Neural cell (in vitro differentiated cells): Measurements from ENCODE around the gene C11orf21. TPM values are rescaled to one million over a fixed set of nuclear protein-coding genes. Genes with fewer than 3 reads are reported as not detected.

Source experiments
- H2AFZ ChIP-seq: fragments of 200-600, 300-800 bp; sonication (generic), shearing (Covaris generic); 2 replicates; pipeline ENCODE4 v1.6.0; 2014; ENCODE audit warnings: low read depth, mild to moderate bottlenecking, antibody characterized with exemption, low read length, moderate library complexity
- H3F3A ChIP-seq: fragments of 200-600 bp; shearing (Covaris generic); 2 replicates; pipeline ENCODE4 v1.6.1; 2016; ENCODE audit warnings: mild to moderate bottlenecking, moderate library complexity, mixed read lengths, antibody characterized with exemption, low read length; ENCODE audit not compliant: insufficient read depth, poor library complexity, severe bottlenecking
- H3K27ac ChIP-seq: fragments of 200-600, 300-800 bp; sonication (generic), shearing (Covaris generic); 2 replicates; pipeline ENCODE4 v1.5.1; 2014; ENCODE audit warnings: mild to moderate bottlenecking, low read length, moderate library complexity
- H3K27me3 ChIP-seq: fragments of 300-800, 200-600 bp; sonication (generic), shearing (Covaris generic); 2 replicates; pipeline ENCODE4 v1.6.0; 2014; ENCODE audit warnings: mild to moderate bottlenecking, low read depth, low read length, moderate library complexity; ENCODE audit not compliant: insufficient read depth
- H3K36me3 ChIP-seq: fragments of 300-800, 200-600 bp; sonication (generic), shearing (Covaris generic); 2 replicates; pipeline ENCODE4 v1.5.1; 2014; ENCODE audit warnings: mild to moderate bottlenecking, antibody characterized with exemption, low read length, moderate library complexity; ENCODE audit not compliant: insufficient read depth
- H3K4me2 ChIP-seq: fragments of 300-800, 200-600 bp; sonication (generic), shearing (Covaris generic); 2 replicates; pipeline ENCODE4 v1.6.0; 2014; ENCODE audit warnings: mild to moderate bottlenecking, low read length
- H3K4me3 ChIP-seq: fragments of 300-800, 200-600 bp; sonication (generic), shearing (Covaris generic); 2 replicates; pipeline ENCODE4 v1.5.1; 2014; ENCODE audit warnings: mild to moderate bottlenecking, low read length, moderate library complexity
- H3K79me2 ChIP-seq: fragments of 200-600 bp; shearing (Covaris generic); replicated peaks from 2 replicates; pipeline ENCODE4 v1.6.0; 2014; ENCODE audit warnings: mild to moderate bottlenecking, low read length, moderate library complexity; ENCODE audit not compliant: insufficient read depth
- H3K9ac ChIP-seq: fragments of 300-800, 200-600 bp; sonication (generic), shearing (Covaris generic); 2 replicates; pipeline ENCODE4 v1.6.1; 2016; ENCODE audit warnings: mild to moderate bottlenecking, low read length, mixed read lengths
- H3K9me2 ChIP-seq: fragments of 200-600 bp; shearing (Covaris generic); 2 replicates; pipeline ENCODE4 v1.6.1; 2016; ENCODE audit warnings: mild to moderate bottlenecking, low read length, mixed read lengths; ENCODE audit not compliant: insufficient read depth
- H3K9me3 ChIP-seq: fragments of 200-600, 300-800 bp; sonication (generic), shearing (Covaris generic); 2 replicates; pipeline ENCODE4 v1.6.1; 2016; ENCODE audit warnings: mild to moderate bottlenecking, mixed run types, low read length, moderate library complexity, mixed read lengths
- H4K20me1 ChIP-seq: fragments of 200-600 bp; shearing (Covaris generic); 2 replicates; pipeline ENCODE4 v1.6.1; 2016; ENCODE audit warnings: mild to moderate bottlenecking, mixed run types; ENCODE audit not compliant: insufficient read depth
- EP300 ChIP-seq: fragments of 450-650 bp; conservative IDR thresholded peaks from 2 replicates; pipeline ENCODE4 v1.6.1; 2014; ENCODE audit warnings: antibody characterized with exemption, mild to moderate bottlenecking, moderate library complexity; ENCODE audit not compliant: poor library complexity, severe bottlenecking
- EZH2 ChIP-seq: fragments of 200-600, 300-800 bp; shearing (Covaris generic), sonication (generic); IDR thresholded peaks from 2 replicates; pipeline ENCODE4 v1.6.1; 2014; ENCODE audit warnings: antibody characterized with exemption, low read length, borderline replicate concordance, mild to moderate bottlenecking; ENCODE audit not compliant: insufficient read depth, poor library complexity, severe bottlenecking
- MXI1 ChIP-seq: fragments of 450-650 bp; conservative IDR thresholded peaks from 2 replicates; pipeline ENCODE4 v1.6.1; 2014; ENCODE audit warnings: antibody characterized with exemption, mild to moderate bottlenecking; ENCODE audit not compliant: poor library complexity, severe bottlenecking
- POLR2AphosphoS5 ChIP-seq: IDR thresholded peaks from 2 replicates; pipeline ENCODE4 v1.6.1; 2012
- RAD21 ChIP-seq: fragments of 450-650 bp; conservative IDR thresholded peaks from 2 replicates; pipeline ENCODE4 v1.6.1; 2014; ENCODE audit warnings: antibody characterized with exemption, mild to moderate bottlenecking, moderate library complexity
- REST ChIP-seq: IDR thresholded peaks from 2 replicates; pipeline ENCODE4 v1.6.1; 2012; ENCODE audit warnings: borderline replicate concordance
- SMC3 ChIP-seq: fragments of 450-650 bp; conservative IDR thresholded peaks from 2 replicates; pipeline ENCODE4 v1.6.1; 2014; ENCODE audit warnings: antibody characterized with exemption, mild to moderate bottlenecking, moderate library complexity; ENCODE audit not compliant: poor library complexity
- TAF1 ChIP-seq: IDR thresholded peaks from 2 replicates; pipeline ENCODE4 v1.6.1; 2012; ENCODE audit warnings: low read depth
- polyA plus RNA-seq: library from polyadenylated mRNA; depleted of rRNA; stranded (reverse); fragments of >200 nt; gene quantifications from 2 replicates; pipeline ENCODE4 v1.2.3, GENCODE V29; 2014
- TF ChIP-seq, protein P1 (sequence below): fragments of 450-650 bp; IDR thresholded peaks from 2 replicates; pipeline ENCODE4 v1.5.1; 2014; ENCODE audit warnings: antibody characterized with exemption, mild to moderate bottlenecking, moderate library complexity; ENCODE audit not compliant: poor library complexity, severe bottlenecking

C11orf21 gene
- polyA plus RNA-seq, 1 donor from 2014 or later = not detected

DNA sequence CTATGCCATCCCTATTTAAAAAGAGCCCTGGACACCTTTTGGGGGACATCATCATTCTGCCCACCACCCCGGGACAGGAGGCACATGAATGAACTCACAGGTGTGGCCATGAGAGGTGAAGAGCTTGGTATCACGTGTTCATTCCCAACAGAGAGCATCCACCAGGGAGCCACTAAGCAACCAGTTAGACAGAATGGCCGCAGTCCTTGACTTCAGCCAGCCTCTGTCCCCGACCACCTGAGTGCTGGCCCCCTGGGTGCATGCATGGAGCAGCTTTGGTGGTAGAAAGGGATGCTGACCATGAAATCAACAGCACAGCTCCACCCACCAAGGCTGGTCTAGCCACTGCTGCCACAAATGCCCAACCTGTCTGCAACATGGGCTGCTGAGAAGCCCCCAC, 44.3 kb upstream of the C11orf21 start:
- Histone ChIP-seq H3K27me3 (no peaks in the 10 kb centered on the region), H3K4me3 (no peak overlapping the region), H3K9me3 (peaks cover 7% of the 10 kb centered on the region), H3K36me3 (no peaks in the 10 kb centered on the region), H3K4me2 (no peak overlapping the region), H4K20me1 (no peaks in the 10 kb centered on the region), H3K9me2 (no peaks in the 10 kb centered on the region), H3K9ac (no peak overlapping the region), H2AFZ (no peak overlapping the region), H3K79me2 (no peaks in the 10 kb centered on the region), H3F3A (no peaks in the 10 kb centered on the region), H3K27ac (no peak overlapping the region)
- TF ChIP-seq REST = no peak
- no peak for TF ChIP-seq RAD21
- TF ChIP-seq, protein P1, sequence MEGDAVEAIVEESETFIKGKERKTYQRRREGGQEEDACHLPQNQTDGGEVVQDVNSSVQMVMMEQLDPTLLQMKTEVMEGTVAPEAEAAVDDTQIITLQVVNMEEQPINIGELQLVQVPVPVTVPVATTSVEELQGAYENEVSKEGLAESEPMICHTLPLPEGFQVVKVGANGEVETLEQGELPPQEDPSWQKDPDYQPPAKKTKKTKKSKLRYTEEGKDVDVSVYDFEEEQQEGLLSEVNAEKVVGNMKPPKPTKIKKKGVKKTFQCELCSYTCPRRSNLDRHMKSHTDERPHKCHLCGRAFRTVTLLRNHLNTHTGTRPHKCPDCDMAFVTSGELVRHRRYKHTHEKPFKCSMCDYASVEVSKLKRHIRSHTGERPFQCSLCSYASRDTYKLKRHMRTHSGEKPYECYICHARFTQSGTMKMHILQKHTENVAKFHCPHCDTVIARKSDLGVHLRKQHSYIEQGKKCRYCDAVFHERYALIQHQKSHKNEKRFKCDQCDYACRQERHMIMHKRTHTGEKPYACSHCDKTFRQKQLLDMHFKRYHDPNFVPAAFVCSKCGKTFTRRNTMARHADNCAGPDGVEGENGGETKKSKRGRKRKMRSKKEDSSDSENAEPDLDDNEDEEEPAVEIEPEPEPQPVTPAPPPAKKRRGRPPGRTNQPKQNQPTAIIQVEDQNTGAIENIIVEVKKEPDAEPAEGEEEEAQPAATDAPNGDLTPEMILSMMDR = no peak
- no peak for TF ChIP-seq SMC3
- no peak for TF ChIP-seq MXI1
- TF ChIP-seq EP300 = no peak
- no peak for TF ChIP-seq EZH2
- TF ChIP-seq TAF1 = no peak
- TF ChIP-seq POLR2AphosphoS5 = no peak

DNA sequence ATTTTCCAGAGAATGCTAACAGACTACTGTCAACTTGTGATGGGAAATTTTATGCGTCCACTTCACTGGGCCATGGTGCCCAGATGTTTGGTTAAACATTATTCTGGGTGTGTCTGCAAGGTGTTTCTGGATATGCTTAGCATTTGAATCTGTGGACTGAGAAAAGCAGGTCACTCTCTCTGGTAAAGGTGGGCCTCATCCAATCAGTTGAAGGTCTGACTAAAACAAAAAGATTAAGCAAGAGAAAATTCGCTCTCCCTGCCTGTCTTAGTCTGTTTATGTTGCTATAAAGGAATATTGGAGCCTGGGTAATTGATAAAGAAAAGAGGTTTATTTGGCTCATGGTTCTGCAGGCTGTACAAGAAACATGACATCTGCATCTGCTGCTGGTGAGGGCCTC, 43.3 kb upstream of the C11orf21 start:
- no peak overlapping the region for H3K9ac ChIP-seq
- H3K27me3 ChIP-seq = no peaks in the 10 kb centered on the region

More for the DNA sequence above, 43.3 kb upstream of the C11orf21 start:
- Histone ChIP-seq H3K36me3 (no peaks in the 10 kb centered on the region), H2AFZ (no peak overlapping the region), H3K4me3 (no peak overlapping the region), H3K27ac (no peak overlapping the region), H3K9me2 (no peaks in the 10 kb centered on the region), H3K4me2 (no peak overlapping the region), H3K79me2 (no peaks in the 10 kb centered on the region), H4K20me1 (no peaks in the 10 kb centered on the region), H3K9me3 (peaks cover 7% of the 10 kb centered on the region), H3F3A (no peaks in the 10 kb centered on the region)
- TF ChIP-seq EP300 (no peak), TAF1 (no peak), REST (no peak), RAD21 (no peak), SMC3 (no peak), EZH2 (no peak), POLR2AphosphoS5 (no peak), MXI1 (no peak)
- TF ChIP-seq, protein P1 = no peak
